Cardiac fibroblast (primary cell): ENCODE results near the gene VMP1.

Source experiments
- DNase-seq, 2 donors: peaks; one replicate each; pipeline versions ENCODE4 v3.0.0 to v3.0.0-alpha.2; 2010; ENCODE audit warnings: low read depth in 2 of 2
- H3K4me3 ChIP-seq, 2 donors: replicated peaks in 1 of 2; 1 replicate in 1 of 2; 2 replicates in 1 of 2; pipeline ENCODE4 v1.5.1; 2011; ENCODE audit warnings: low read depth in 2 of 2, low read length in 2 of 2, mild to moderate bottlenecking in 2 of 2, moderate library complexity in 1 of 2
- CTCF ChIP-seq: IDR thresholded peaks from one replicate; pipeline ENCODE4 v1.5.1; 2011; ENCODE audit warnings: low read depth, mild to moderate bottlenecking, low read length, inconsistent platforms

The VMP1 gene

GRCh38 chr17:59814276-59814675 lies 106.8 kb downstream of the VMP1 start:
- no peak for DNase-seq
- TF ChIP-seq CTCF = no peak
- H3K4me3 ChIP-seq = no peak overlapping the region

GRCh38 chr17:59814685-59815084 lies 107.2 kb downstream of the VMP1 start:
- no peak overlapping the region for H3K4me3 ChIP-seq
- no peak for TF ChIP-seq CTCF
- no peak for DNase-seq

GRCh38 chr17:59815965-59816364 lies 108.5 kb downstream of the VMP1 start:
- peak; percentile 57 to 79 for DNase-seq
- TF ChIP-seq CTCF = no peak
- no peak overlapping the region for H3K4me3 ChIP-seq

GRCh38 chr17:59825533-59826322 lies 118.3 kb downstream of the VMP1 start:
- no peak for TF ChIP-seq CTCF
- H3K4me3 ChIP-seq = no peak overlapping the region
- peak; percentile 83 to 90 for DNase-seq

- DNase-seq = no peak
- TF ChIP-seq CTCF = no peak
- no peak overlapping the region for H3K4me3 ChIP-seq
Observed at GRCh38 chr17:59826706-59827453, 119.4 kb downstream of the VMP1 start.

- DNase-seq = no peak
- H3K4me3 ChIP-seq = no peak overlapping the region
Observed at GRCh38 chr17:59827721-59828477, 120.4 kb downstream of the VMP1 start.

More at GRCh38 chr17:59827721-59828477, 120.4 kb downstream of the VMP1 start:
- TF ChIP-seq CTCF = no peak
